Measurements from ENCODE around the gene TRIM39. TPM values are rescaled to one million over a fixed set of nuclear protein-coding genes. Genes with fewer than 3 reads are reported as not detected.

TRIM39 gene
- total and polyA plus RNA-seq, 9 of the 15 experiments (the other 6 are each of a cell fraction or from before 2014, with no cell fraction given): 5.6 to 17.7 (median 12.8) TPM

GRCh38 chr6:30326526-30327231 is at the start of gene TRIM39 (continued):
- TF ChIP-seq THRB (CRISPR knock-in tag; conservative IDR thresholded peaks at IDR 0.05) (peak; percentile 93), KAT7 (CRISPR knock-in tag; IDR thresholded peaks at IDR 0.05; ENCODE audit: borderline replicate concordance) (peak; percentile 48; the same call in 1 of the 2 replicates), ZBTB11 (CRISPR knock-in tag; IDR thresholded peaks at IDR 0.05) (peak in 2 of 3 experiments; percentile 45 to 95; a peak in 4 of 6 replicates), NFIC (IDR thresholded peaks at IDR 0.05) (peak; percentile 36; the same call in 1 of the 2 replicates), CHD4 (IDR thresholded peaks at IDR 0.05; ENCODE audit: insufficient read depth, insufficient replicate concordance, low read depth, low read length, poor library complexity, severe bottlenecking) (no peak), XRCC4 (IDR thresholded peaks at IDR 0.05; ENCODE audit: extremely low read depth, insufficient read depth, insufficient read length) (no peak), ADNP (tag; IDR thresholded peaks at IDR 0.05) (no peak), NR0B1 (IDR thresholded peaks at IDR 0.05; ENCODE audit: partially characterized antibody) (no peak), SMAD4 (CRISPR knock-in tag; conservative IDR thresholded peaks at IDR 0.05) (peak; percentile 77), BCL6 (CRISPR knock-in tag; IDR thresholded peaks at IDR 0.05) (no peak), ZNF280A (IDR thresholded peaks at IDR 0.05; ENCODE audit: low read depth, partially characterized antibody) (no peak), ZFP91 (CRISPR knock-in tag; IDR thresholded peaks at IDR 0.05) (no peak), CTCF (IDR thresholded peaks at IDR 0.05 in 2 of 3, conservative IDR thresholded peaks at IDR 0.05 in 1 of 3; ENCODE audit: insufficient read depth in 2 of 3, low read depth in 1 of 3, low read length in 3 of 3) (peak in 1 of 3 experiments; percentile 39; a peak in 1 of 6 replicates)
